Raji (cell line): ENCODE measurements around the gene RDH12.

Experiments
- POLR2A ChIP-seq: IDR thresholded peaks from 2 replicates; pipeline ENCODE4 v1.6.1; 2011; ENCODE audit warnings: low read depth, low read length, control low read depth; ENCODE audit not compliant: insufficient read depth

RDH12 gene

GRCh38 chr14:67694791-67695393, 6.8 kb upstream of the RDH12 start:
- TF ChIP-seq POLR2A: peak; percentile 72

- peak; percentile 99 for TF ChIP-seq POLR2A
These were observed 6.2 kb upstream of the RDH12 start, which contains the start of gene RDH11 for GRCh38 chr14:67695394-67695949. Gene RDH11 (minus strand): TSS chr14:67695764. CDS start chr14:67695703, 61 bp downstream.

- no peak for TF ChIP-seq POLR2A
These were observed 4.7 kb upstream of the RDH12 start for GRCh38 chr14:67697006-67697405.

GRCh38 chr14:67698179-67698578, 3.5 kb upstream of the RDH12 start:
- no peak for TF ChIP-seq POLR2A

GRCh38 chr14:67703997-67704396, 2.3 kb downstream of the RDH12 start:
- TF ChIP-seq POLR2A: no peak

- TF ChIP-seq POLR2A: no peak
These were observed 2.9 kb downstream of the RDH12 start for GRCh38 chr14:67704484-67705089.

GRCh38 chr14:67705211-67705610, 3.5 kb downstream of the RDH12 start:
- no peak for TF ChIP-seq POLR2A

GRCh38 chr14:67710209-67710608, 8.5 kb downstream of the RDH12 start:
- no peak for TF ChIP-seq POLR2A

GRCh38 chr14:67717048-67717447, 15.4 kb downstream of the RDH12 start:
- TF ChIP-seq POLR2A: no peak

- TF ChIP-seq POLR2A: no peak
These were observed 16.6 kb downstream of the RDH12 start for GRCh38 chr14:67718265-67718664.

GRCh38 chr14:67719866-67720265, 18.2 kb downstream of the RDH12 start:
- no peak for TF ChIP-seq POLR2A

GRCh38 chr14:67721875-67722274, 20.2 kb downstream of the RDH12 start:
- no peak for TF ChIP-seq POLR2A

GRCh38 chr14:67722293-67722692, 20.6 kb downstream of the RDH12 start:
- TF ChIP-seq POLR2A: no peak

- no peak for TF ChIP-seq POLR2A
These were observed 23.5 kb downstream of the RDH12 start for GRCh38 chr14:67725171-67725570.

GRCh38 chr14:67727361-67727760, 25.7 kb downstream of the RDH12 start:
- no peak for TF ChIP-seq POLR2A

GRCh38 chr14:67728258-67728657, 26.6 kb downstream of the RDH12 start:
- no peak for TF ChIP-seq POLR2A
